ENCODE measurements around the gene GPC4.

The GPC4 gene

DNA sequence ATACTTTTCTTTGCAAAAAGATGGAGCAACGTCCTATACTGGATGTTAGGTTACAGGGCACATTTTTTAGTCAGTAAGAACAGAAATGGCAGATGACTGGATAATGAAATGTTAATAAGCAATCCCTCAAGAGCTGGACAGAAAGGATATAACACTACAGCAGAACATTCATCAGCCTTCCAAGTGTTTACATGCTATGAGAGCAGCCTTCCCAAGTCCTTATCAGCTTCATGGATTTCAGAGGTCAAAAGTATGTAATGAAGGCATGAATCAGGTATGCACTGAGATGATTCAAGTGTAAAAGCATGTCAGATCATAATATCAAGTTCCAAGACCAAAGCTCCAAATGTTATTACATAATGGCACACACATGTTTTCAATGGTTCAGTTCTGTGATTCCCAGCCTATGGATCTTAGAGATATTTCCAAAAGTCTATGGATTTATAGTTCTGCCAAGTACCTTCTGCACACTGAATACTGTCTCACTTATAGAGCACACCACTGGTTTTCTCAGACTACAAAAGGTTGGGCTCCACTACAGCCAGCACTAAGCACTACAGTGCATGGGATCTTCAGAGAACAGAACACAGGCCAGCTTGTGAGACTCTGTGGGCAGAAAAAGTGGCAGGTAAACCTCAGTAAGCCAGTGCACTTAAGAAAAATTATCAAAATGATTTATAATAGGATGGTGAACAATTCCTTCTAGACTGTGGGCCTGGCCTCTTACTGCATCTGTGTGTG is 49.2 kb downstream of the GPC4 start:
- Histone ChIP-seq H3K36me3 (ENCODE audit: control insufficient read depth, insufficient read depth, low read length) (no peaks in the 10 kb centered on the region), H2AFZ (no peak overlapping the region), H3K79me2 (no peaks in the 10 kb centered on the region), H3K9me3 (ENCODE audit: control insufficient read depth, low read length) (no peaks in the 10 kb centered on the region), H3K4me3 (ENCODE audit: low read depth, low read length) (no peak overlapping the region), H3K4me1 (no peaks in the 10 kb centered on the region), H3K9ac (no peak overlapping the region), H3K27ac (no peak overlapping the region), H3K27me3 (ENCODE audit: control insufficient read depth, insufficient read depth, low read length) (no peaks in the 10 kb centered on the region), H3K4me2 (ENCODE audit: low read length) (no peak overlapping the region)
- no peak for TF ChIP-seq CTCF (IDR thresholded peaks at IDR 0.05)

- H3K4me2 ChIP-seq (ENCODE audit: low read length): no peak overlapping the region
- no peaks in the 10 kb centered on the region for H3K4me1 ChIP-seq
- no peak overlapping the region for H3K27ac ChIP-seq
- H3K9ac ChIP-seq: no peak overlapping the region
- no peak for TF ChIP-seq CTCF (IDR thresholded peaks at IDR 0.05)
- H2AFZ ChIP-seq: no peak overlapping the region
- no peaks in the 10 kb centered on the region for H3K79me2 ChIP-seq
- H3K9me3 ChIP-seq (ENCODE audit: control insufficient read depth, low read length): no peaks in the 10 kb centered on the region
- H3K36me3 ChIP-seq (ENCODE audit: control insufficient read depth, insufficient read depth, low read length): no peaks in the 10 kb centered on the region
- no peak overlapping the region for H3K4me3 ChIP-seq (ENCODE audit: low read depth, low read length)
- no peaks in the 10 kb centered on the region for H3K27me3 ChIP-seq (ENCODE audit: control insufficient read depth, insufficient read depth, low read length)
These were observed 50.4 kb downstream of the GPC4 start for GRCh38 chrX:133364865-133365264.

DNA sequence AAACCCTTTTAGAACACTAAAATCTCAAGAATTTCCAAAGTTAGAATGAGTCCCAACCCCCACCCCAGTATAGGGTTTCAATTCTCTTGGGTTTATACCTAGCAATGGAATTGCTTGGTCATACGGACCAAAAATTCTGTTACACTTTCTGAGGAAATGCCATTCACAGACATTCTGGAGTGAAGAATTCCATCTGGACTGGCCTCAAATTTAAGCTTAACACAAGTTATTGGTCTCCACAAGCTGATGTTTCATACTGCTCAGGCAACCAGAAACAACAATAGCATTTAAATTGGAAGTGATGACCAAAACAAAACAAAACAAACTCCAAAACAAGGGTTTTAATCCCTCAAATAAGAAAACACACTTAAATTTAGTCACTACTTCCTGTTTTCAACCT is 51.1 kb downstream of the GPC4 start:
- no peak overlapping the region for H3K4me2 ChIP-seq (ENCODE audit: low read length)
- no peaks in the 10 kb centered on the region for H3K79me2 ChIP-seq
- no peak for TF ChIP-seq CTCF (IDR thresholded peaks at IDR 0.05)
- no peaks in the 10 kb centered on the region for H3K27me3 ChIP-seq (ENCODE audit: control insufficient read depth, insufficient read depth, low read length)
- H3K27ac ChIP-seq: no peak overlapping the region
- no peak overlapping the region for H3K9ac ChIP-seq
- H3K4me3 ChIP-seq (ENCODE audit: low read depth, low read length): no peak overlapping the region
- no peaks in the 10 kb centered on the region for H3K9me3 ChIP-seq (ENCODE audit: control insufficient read depth, low read length)
- H3K4me1 ChIP-seq: no peaks in the 10 kb centered on the region
- H2AFZ ChIP-seq: no peak overlapping the region
- no peaks in the 10 kb centered on the region for H3K36me3 ChIP-seq (ENCODE audit: control insufficient read depth, insufficient read depth, low read length)

DNA sequence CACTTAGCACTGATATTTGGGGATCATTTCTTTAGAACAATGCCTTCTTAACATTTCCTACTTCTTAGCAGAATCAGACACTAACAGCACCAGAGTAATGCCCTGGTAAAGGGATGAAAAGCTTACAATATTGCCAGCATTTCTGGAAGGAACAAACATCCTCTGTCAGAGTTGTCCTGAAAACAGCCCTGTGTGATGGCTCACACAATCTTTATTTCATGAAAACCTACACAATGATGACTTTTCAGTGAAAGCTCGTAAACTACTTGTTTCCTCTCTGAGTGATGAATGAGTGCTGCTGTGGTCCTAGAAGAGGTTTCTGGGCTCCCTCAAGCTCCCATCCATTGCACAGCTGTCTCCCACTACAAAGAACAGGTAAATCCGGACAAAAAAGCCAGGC is 52.8 kb downstream of the GPC4 start:
- no peak overlapping the region for H3K27ac ChIP-seq
- no peak overlapping the region for H3K9ac ChIP-seq
- no peaks in the 10 kb centered on the region for H3K27me3 ChIP-seq (ENCODE audit: control insufficient read depth, insufficient read depth, low read length)
- H3K4me2 ChIP-seq (ENCODE audit: low read length): no peak overlapping the region
- no peak overlapping the region for H3K4me3 ChIP-seq (ENCODE audit: low read depth, low read length)
- H3K79me2 ChIP-seq: no peaks in the 10 kb centered on the region
- no peak for TF ChIP-seq CTCF (IDR thresholded peaks at IDR 0.05)
- H3K9me3 ChIP-seq (ENCODE audit: control insufficient read depth, low read length): no peaks in the 10 kb centered on the region
- no peaks in the 10 kb centered on the region for H3K36me3 ChIP-seq (ENCODE audit: control insufficient read depth, insufficient read depth, low read length)
- H2AFZ ChIP-seq: no peak overlapping the region
- H3K4me1 ChIP-seq: no peaks in the 10 kb centered on the region

GRCh38 chrX:133359466-133359865 is 55.8 kb downstream of the GPC4 start:
- Histone ChIP-seq H3K4me2 (ENCODE audit: low read length) (no peak overlapping the region), H3K4me3 (ENCODE audit: low read depth, low read length) (no peak overlapping the region), H2AFZ (no peak overlapping the region), H3K9me3 (ENCODE audit: control insufficient read depth, low read length) (no peaks in the 10 kb centered on the region), H3K9ac (no peak overlapping the region), H3K4me1 (no peaks in the 10 kb centered on the region), H3K27me3 (ENCODE audit: control insufficient read depth, insufficient read depth, low read length) (no peaks in the 10 kb centered on the region), H3K36me3 (ENCODE audit: control insufficient read depth, insufficient read depth, low read length) (no peaks in the 10 kb centered on the region), H3K79me2 (no peaks in the 10 kb centered on the region), H3K27ac (no peak overlapping the region)
- TF ChIP-seq CTCF (IDR thresholded peaks at IDR 0.05): no peak

Data from parathyroid adenoma (tissue), 2 donors.